Endothelial cell of umbilical vein (primary cell): Measurements from ENCODE around the gene SPINK5.

Source experiments
- EZH2 ChIP-seq: IDR thresholded peaks from 2 replicates; pipeline ENCODE4 v1.6.1; 2012; ENCODE audit warnings: borderline replicate concordance, low read depth, mild to moderate bottlenecking, moderate library complexity, low read length, inconsistent platforms; ENCODE audit not compliant: severe bottlenecking
- POLR2AphosphoS5 ChIP-seq: IDR thresholded peaks from 2 replicates; pipeline ENCODE4 v1.6.1; 2012; ENCODE audit warnings: low read depth, mild to moderate bottlenecking, control low read depth, low read length, moderate library complexity; ENCODE audit not compliant: insufficient read depth
- TF ChIP-seq, protein P1 (sequence below), 2 donors: IDR thresholded peaks; 1 replicate in 1 of 2; 2 replicates in 1 of 2; pipeline ENCODE4 v1.5.1; 2011; ENCODE audit warnings: low read length in 2 of 2, mild to moderate bottlenecking in 2 of 2, moderate library complexity in 2 of 2, control low read depth in 1 of 2, inconsistent platforms in 1 of 2, low read depth in 1 of 2; ENCODE audit not compliant: insufficient read depth in 1 of 2; ENCODE audit errors: extremely low read depth in 1 of 2

DNA sequence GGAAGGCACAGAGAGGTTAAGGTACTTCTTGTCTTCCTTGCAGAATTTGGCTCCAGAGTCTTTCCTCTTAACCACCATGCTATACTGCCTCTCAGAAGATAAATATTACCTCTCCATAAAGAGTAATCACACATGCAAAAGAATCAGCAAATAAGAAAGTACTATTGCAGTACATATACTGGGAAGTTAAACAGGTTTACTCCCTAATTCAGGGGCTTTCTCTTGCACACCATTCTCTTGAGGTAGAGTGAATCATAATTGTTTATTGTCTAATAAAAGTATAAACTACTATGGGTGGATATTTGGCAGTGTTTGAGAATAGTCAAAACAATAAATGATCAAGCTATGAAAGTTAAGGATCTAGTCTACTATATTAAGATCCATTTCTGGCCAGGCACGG lies 40.4 kb downstream of the SPINK5 start:
- TF ChIP-seq EZH2 (no peak), POLR2AphosphoS5 (no peak)
- TF ChIP-seq, protein P1, sequence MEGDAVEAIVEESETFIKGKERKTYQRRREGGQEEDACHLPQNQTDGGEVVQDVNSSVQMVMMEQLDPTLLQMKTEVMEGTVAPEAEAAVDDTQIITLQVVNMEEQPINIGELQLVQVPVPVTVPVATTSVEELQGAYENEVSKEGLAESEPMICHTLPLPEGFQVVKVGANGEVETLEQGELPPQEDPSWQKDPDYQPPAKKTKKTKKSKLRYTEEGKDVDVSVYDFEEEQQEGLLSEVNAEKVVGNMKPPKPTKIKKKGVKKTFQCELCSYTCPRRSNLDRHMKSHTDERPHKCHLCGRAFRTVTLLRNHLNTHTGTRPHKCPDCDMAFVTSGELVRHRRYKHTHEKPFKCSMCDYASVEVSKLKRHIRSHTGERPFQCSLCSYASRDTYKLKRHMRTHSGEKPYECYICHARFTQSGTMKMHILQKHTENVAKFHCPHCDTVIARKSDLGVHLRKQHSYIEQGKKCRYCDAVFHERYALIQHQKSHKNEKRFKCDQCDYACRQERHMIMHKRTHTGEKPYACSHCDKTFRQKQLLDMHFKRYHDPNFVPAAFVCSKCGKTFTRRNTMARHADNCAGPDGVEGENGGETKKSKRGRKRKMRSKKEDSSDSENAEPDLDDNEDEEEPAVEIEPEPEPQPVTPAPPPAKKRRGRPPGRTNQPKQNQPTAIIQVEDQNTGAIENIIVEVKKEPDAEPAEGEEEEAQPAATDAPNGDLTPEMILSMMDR (IDR thresholded peaks at IDR 0.05; ENCODE audit: extremely low read depth in 1 of 2, insufficient read depth in 1 of 2, low read depth in 1 of 2, low read length in 2 of 2) = no peak
